Duodenal mucosa (tissue), 2 donors: ENCODE results near the gene KIF18A.

Experiments
- H3K27ac ChIP-seq: one replicate; pipeline ENCODE4 v1.7.0; 2013; ENCODE audit warnings: low read depth, low read length
- H3K27me3 ChIP-seq, 2 donors: one replicate each; pipeline ENCODE4 v1.7.0; 2013; ENCODE audit warnings: low read length in 2 of 2, control low read depth in 1 of 2; ENCODE audit not compliant: insufficient read depth in 2 of 2, control insufficient read depth in 1 of 2
- H3K36me3 ChIP-seq, 2 donors: one replicate each; pipeline ENCODE4 v1.7.0; 2013; ENCODE audit warnings: low read length in 2 of 2, control low read depth in 1 of 2; ENCODE audit not compliant: insufficient read depth in 2 of 2, control insufficient read depth in 1 of 2
- H3K4me1 ChIP-seq, 2 donors: one replicate each; pipeline ENCODE4 v1.7.0; 2013; ENCODE audit warnings: low read length in 2 of 2, control low read depth in 1 of 2; ENCODE audit not compliant: insufficient read depth in 2 of 2, control insufficient read depth in 1 of 2
- H3K4me3 ChIP-seq, 2 donors: one replicate each; pipeline ENCODE4 v1.7.0; 2013; ENCODE audit warnings: low read length in 2 of 2, low read depth in 1 of 2
- H3K9ac ChIP-seq, 2 donors: one replicate each; pipeline ENCODE4 v1.7.0; 2013; ENCODE audit warnings: low read length in 2 of 2, low read depth in 1 of 2
- H3K9me3 ChIP-seq, 2 donors: one replicate each; pipeline ENCODE4 v1.7.0; 2013; ENCODE audit warnings: low read length in 2 of 2, control low read depth in 1 of 2; ENCODE audit not compliant: control insufficient read depth in 1 of 2

The KIF18A gene

DNA sequence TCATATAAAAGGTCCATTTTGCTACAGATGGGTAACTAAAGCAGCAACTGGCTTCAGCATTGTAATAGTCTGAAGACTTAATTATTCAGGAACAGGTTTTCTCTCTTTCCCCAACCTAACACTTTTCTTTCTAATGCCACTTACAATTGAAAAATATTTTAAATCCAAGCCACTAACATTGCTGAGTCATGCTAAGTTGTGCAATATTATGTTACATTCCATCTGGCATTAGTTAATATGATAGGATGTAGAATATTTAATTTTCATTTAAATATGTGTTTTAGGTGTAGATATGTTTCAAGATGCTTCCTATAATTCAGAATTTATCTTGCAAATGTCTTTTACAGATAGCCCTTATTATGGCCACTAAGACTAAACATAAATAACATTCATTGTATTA, 98.6 kb downstream of the KIF18A start:
- no peaks in the 10 kb centered on the region for H3K4me1 ChIP-seq
- H3K27me3 ChIP-seq = no peaks in the 10 kb centered on the region
- H3K9me3 ChIP-seq = no peaks in the 10 kb centered on the region
- H3K27ac ChIP-seq = no peak overlapping the region
- no peak overlapping the region for H3K9ac ChIP-seq
- no peak overlapping the region for H3K4me3 ChIP-seq
- no peaks in the 10 kb centered on the region for H3K36me3 ChIP-seq

DNA sequence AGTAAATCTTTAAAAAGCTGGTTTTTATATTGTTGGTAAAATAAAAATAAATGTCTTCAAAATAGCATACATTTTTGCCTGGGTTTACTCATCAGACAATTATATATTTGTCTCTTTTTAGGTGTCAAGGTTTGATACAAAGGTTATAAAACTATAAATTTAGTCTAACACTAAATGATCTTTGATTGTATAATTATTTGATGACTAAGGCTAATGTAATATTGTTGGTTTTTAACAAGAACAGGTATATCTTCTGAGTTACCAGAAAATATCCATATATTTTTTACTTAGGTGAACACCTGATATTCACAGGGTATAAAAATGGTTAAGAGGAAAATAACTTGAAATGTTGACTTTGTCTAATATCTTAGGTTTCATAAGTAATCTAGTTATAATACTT, 104.3 kb downstream of the KIF18A start:
- Histone ChIP-seq H3K4me1 (no peaks in the 10 kb centered on the region), H3K36me3 (no peaks in the 10 kb centered on the region), H3K27me3 (no peaks in the 10 kb centered on the region), H3K4me3 (no peak overlapping the region), H3K9ac (no peak overlapping the region), H3K27ac (no peak overlapping the region), H3K9me3 (peaks cover 5 to 26% of the 10 kb centered on the region in 2 donors)

DNA sequence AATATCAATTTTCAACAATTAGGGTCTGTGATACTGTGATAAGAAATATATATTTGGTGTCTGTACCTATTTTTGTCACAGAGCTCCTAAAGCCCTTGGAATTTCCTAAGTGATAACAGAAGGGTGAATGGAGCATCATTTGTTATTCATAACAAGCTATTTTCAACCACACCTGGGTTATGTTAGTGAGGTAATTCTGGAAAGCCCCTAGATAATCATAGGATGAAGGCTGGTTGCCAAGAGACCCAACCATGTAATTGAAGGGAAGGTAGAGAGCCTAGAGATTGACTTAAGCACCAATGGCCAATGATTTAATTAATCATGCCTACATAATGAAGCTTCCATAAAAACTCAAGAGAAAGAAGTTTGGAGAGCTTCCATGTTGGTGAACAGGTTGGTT, 109.4 kb downstream of the KIF18A start:
- Histone ChIP-seq H3K9me3 (peaks cover 5 to 24% of the 10 kb centered on the region in 2 donors), H3K4me1 (no peaks in the 10 kb centered on the region), H3K27me3 (no peaks in the 10 kb centered on the region), H3K4me3 (no peak overlapping the region), H3K27ac (no peak overlapping the region), H3K36me3 (no peaks in the 10 kb centered on the region), H3K9ac (no peak overlapping the region)

DNA sequence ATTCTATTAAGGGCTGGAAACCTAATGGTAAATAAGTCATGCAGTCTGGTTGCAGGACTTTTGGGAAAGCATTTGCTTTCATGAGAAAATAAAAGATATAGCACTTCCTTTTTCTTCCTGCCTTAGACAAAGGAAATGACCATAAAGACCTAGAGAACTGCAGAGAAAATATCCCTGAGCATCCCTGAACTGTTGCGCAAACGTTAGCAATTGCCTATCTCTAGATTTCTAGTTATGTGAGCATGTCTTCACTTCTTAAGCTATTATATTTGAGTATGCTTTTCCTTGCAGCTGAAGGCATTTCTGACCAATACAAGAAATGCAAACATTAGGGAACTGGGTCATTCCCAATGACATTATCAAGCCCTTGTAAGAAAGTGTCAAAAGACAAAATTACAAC, 110.6 kb downstream of the KIF18A start:
- Histone ChIP-seq H3K4me1 (no peaks in the 10 kb centered on the region), H3K36me3 (no peaks in the 10 kb centered on the region), H3K27me3 (no peaks in the 10 kb centered on the region), H3K9ac (no peak overlapping the region), H3K4me3 (no peak overlapping the region), H3K9me3 (peaks cover under 1 to 14% of the 10 kb centered on the region in 2 donors), H3K27ac (no peak overlapping the region)

DNA sequence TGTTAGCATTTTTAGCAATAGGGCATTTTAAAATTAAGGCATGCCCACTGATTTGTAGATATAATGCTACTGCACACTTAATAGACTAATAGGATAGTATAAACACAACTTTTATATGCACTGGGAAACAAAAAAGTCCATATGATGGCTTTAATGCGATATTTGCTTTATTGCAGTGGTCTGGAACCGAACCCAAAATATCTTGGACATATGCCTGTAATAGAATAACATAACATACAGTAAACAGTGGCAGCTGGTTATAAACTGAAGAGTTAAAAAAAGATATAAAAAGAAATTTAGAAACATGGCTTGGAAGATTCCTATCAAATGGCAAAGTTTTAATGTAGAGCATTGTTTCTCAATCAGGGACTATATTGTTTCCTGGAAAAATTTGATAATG, 111.9 kb downstream of the KIF18A start:
- no peak overlapping the region for H3K4me3 ChIP-seq

DNA sequence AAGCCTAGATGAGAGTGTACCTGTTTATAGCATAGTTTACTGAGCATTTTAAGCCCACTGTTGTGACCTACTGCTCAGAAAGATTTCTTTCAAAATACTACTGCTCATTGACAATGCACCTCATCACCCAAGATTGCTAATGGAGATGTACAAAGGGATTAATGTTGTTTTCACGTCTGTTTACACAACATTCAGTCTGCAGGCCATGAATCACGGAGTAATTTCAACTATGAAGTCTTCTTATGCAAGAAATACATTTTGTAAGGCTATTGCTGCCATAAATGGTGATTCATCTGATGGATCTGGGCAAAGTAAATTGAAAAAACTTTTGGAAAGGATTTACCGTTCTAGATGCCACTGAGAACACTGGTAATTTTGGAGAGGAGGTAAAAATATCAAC, 112.9 kb downstream of the KIF18A start:
- H3K9ac ChIP-seq = no peak overlapping the region
- no peak overlapping the region for H3K27ac ChIP-seq
- no peaks in the 10 kb centered on the region for H3K4me1 ChIP-seq
- H3K4me3 ChIP-seq = no peak overlapping the region
- H3K36me3 ChIP-seq = no peaks in the 10 kb centered on the region
- no peaks in the 10 kb centered on the region for H3K9me3 ChIP-seq
- no peaks in the 10 kb centered on the region for H3K27me3 ChIP-seq

More for the DNA sequence above, 111.9 kb downstream of the KIF18A start:
- no peaks in the 10 kb centered on the region for H3K36me3 ChIP-seq
- no peaks in the 10 kb centered on the region for H3K4me1 ChIP-seq
- H3K27me3 ChIP-seq = no peaks in the 10 kb centered on the region
- H3K9me3 ChIP-seq = peaks cover 0 to 5% of the 10 kb centered on the region in 2 donors
- no peak overlapping the region for H3K9ac ChIP-seq
- H3K27ac ChIP-seq = no peak overlapping the region

DNA sequence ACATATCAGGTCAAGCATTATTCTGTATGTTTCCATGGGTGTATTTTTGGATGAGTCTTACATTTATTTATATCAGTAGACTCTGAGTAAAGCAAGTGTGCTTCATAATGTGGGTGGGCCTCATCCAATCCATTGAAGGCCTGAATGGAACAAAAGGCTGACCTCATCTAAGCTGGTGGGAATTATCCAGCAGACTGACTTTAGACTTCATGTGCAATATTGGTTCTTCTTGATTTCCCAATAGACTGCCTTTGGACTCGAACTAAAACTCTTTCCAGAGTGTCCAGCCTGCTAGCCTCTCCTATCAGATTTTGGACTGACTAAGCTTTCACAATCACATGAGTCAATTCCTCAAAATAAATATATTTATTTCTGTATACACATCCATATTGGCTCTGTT, 116.2 kb downstream of the KIF18A start:
- H3K9ac ChIP-seq = no peak overlapping the region
- H3K4me1 ChIP-seq = no peaks in the 10 kb centered on the region
- no peaks in the 10 kb centered on the region for H3K9me3 ChIP-seq
- no peak overlapping the region for H3K4me3 ChIP-seq
- H3K27me3 ChIP-seq = no peaks in the 10 kb centered on the region
- no peak overlapping the region for H3K27ac ChIP-seq
- H3K36me3 ChIP-seq = no peaks in the 10 kb centered on the region

DNA sequence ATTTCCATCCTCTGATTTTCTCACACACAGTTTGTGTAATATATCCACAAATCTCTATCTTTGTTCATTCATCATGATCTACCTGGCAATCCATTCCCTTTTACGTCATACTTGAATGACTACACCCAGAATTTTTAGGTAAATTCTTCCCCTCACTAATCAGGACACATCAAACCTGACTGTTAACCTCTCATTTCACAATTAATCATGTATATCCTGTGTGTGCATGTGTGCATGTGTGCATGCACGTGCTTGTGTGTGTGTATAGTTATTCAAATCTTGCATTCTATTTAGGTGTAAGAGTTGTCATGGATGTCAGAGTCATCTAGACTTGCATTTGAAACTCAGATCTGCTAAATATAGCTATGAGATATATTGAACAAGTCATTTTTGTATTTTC, 130.4 kb downstream of the KIF18A start:
- no peaks in the 10 kb centered on the region for H3K36me3 ChIP-seq
- H3K4me1 ChIP-seq = no peaks in the 10 kb centered on the region
- no peak overlapping the region for H3K4me3 ChIP-seq
- no peaks in the 10 kb centered on the region for H3K9me3 ChIP-seq
- H3K27me3 ChIP-seq = no peaks in the 10 kb centered on the region
- no peak overlapping the region for H3K27ac ChIP-seq
- no peak overlapping the region for H3K9ac ChIP-seq

DNA sequence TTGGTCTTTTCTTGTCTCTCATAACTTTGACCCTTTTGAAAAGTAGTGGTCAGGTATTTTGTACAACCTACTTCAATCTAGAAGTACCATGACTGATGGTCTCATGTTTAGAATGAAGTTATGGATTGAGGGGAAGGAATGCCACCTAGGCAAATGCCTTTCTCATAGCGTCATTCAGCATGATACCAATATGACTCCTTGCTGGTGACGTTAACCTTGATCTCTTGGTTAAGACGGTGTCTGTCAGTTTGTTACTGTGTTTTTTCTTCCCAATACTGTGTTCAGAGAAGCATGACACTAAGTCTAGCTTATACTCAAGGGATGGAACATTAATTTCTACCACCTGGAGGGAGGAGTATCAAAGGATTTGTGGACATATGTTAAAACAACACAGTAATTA, 130.9 kb downstream of the KIF18A start:
- H3K27ac ChIP-seq = no peak overlapping the region
- H3K4me1 ChIP-seq = no peaks in the 10 kb centered on the region
- no peaks in the 10 kb centered on the region for H3K9me3 ChIP-seq
- no peak overlapping the region for H3K4me3 ChIP-seq
- H3K36me3 ChIP-seq = no peaks in the 10 kb centered on the region
- H3K9ac ChIP-seq = no peak overlapping the region
- no peaks in the 10 kb centered on the region for H3K27me3 ChIP-seq

DNA sequence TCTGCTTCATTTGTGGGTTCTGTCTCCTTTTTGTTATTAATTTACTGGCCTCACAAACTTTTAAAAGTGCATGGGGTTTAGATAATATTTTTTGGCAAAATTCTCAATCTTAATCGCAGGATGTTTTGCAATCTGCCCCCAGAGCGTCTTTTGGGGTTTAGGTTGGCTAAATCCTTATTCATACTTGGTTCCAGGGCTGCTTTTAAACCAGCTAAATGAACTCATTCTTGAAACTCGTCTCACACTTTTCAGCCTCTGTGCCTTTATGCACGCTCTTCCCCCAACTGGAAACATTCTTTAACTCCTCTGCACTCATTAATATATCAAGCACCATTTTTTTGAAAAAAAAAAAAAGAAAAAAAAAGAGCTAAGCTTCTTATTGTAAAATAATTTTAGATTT, 131.7 kb downstream of the KIF18A start:
- Histone ChIP-seq H3K4me1 (no peaks in the 10 kb centered on the region), H3K27ac (no peak overlapping the region), H3K9ac (no peak overlapping the region), H3K4me3 (no peak overlapping the region), H3K27me3 (no peaks in the 10 kb centered on the region), H3K9me3 (no peaks in the 10 kb centered on the region), H3K36me3 (no peaks in the 10 kb centered on the region)

DNA sequence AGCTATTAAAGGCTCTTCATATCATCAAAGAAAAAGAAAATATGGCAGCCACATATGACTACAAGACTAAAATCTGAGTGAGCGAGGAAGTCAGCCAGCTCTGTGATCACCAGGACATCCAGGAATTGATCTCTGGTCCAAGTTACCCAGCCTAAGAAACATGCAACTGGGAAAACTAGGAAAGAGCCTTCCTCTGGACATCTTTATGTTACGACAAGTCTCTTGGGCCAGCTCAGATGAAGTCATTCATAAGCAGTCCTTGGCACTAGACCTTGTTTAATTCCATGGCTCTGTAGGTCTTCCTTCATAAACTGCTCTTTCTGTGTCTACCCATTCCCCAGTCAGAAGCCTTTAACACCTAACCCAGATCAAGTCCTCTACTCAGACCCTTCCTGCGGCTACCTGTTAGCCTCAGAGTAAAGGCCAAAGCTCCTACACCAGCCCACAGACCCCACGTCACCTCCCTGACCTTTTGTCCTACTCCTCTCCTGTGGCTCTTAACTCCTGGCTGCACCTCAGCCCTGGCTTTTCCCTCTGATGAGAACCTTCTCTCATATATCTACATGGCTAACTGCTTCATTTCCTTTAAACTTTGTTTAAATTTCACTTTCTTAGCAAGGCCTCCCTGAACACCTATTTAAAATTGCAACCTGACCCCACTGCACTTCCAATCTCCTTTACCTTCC, 134.0 kb downstream of the KIF18A start:
- Histone ChIP-seq H3K9me3 (no peaks in the 10 kb centered on the region), H3K4me1 (no peaks in the 10 kb centered on the region), H3K9ac (no peak overlapping the region), H3K27me3 (no peaks in the 10 kb centered on the region), H3K27ac (no peak overlapping the region), H3K4me3 (no peak overlapping the region), H3K36me3 (no peaks in the 10 kb centered on the region)
